ENCODE data around the gene SHOC1.

- TF ChIP-seq POLR2A (IDR thresholded peaks at IDR 0.05; ENCODE audit: borderline replicate concordance, extremely low read depth, insufficient read depth, insufficient read length) (no peak), CTCF (IDR thresholded peaks at IDR 0.05 in 2 of 3, conservative IDR thresholded peaks at IDR 0.05 in 1 of 3; ENCODE audit: borderline replicate concordance in 1 of 3, insufficient read depth in 1 of 3, low read depth in 2 of 3, low read length in 2 of 3) (no peak), EZH2phosphoT487 (IDR thresholded peaks at IDR 0.05; ENCODE audit: borderline replicate concordance) (no peak), ZFX (IDR thresholded peaks at IDR 0.05) (no peak), YY1 (IDR thresholded peaks at IDR 0.05; ENCODE audit: extremely low read depth, insufficient replicate concordance, low read depth, low read length) (no peak), ZBTB33 (IDR thresholded peaks at IDR 0.05; ENCODE audit: extremely low read depth, insufficient replicate concordance, low read length) (no peak), EZH2 (IDR thresholded peaks at IDR 0.05) (no peak), CEBPB (IDR thresholded peaks at IDR 0.05; ENCODE audit: low read depth) (no peak), SP1 (IDR thresholded peaks at IDR 0.05; ENCODE audit: low read depth) (no peak), POLR2AphosphoS5 (IDR thresholded peaks at IDR 0.05; ENCODE audit: low read depth, low read length) (no peak)
Observed at GRCh38 chr9:111807197-111807596, 12.5 kb upstream of the SHOC1 start.
